ENCODE data around the gene ITGAV. TPM values are rescaled to one million over a fixed set of nuclear protein-coding genes. Genes with fewer than 3 reads are reported as not detected.

ITGAV gene
- total RNA-seq, 1 donor from 2014 or later = 67.0 TPM

GRCh38 chr2:186590759-186591505, 1.1 kb downstream of the ITGAV start:
- peak overlapping the region; percentile 96 for H3K27ac ChIP-seq
- DNase-seq (no peak), ATAC-seq (no peak)
- no peaks in the 10 kb centered on the region for H3K9me3 ChIP-seq
- H3K27me3 ChIP-seq = no peaks in the 10 kb centered on the region
- peak overlapping the region; percentile 73 for H3K4me3 ChIP-seq
- no peak for TF ChIP-seq CTCF (IDR thresholded peaks at IDR 0.05)
- intact Hi-C loops (cut with DNase I) = no loop called here
- no peaks in the 10 kb centered on the region for H3K36me3 ChIP-seq
- peaks cover 42% of the 10 kb centered on the region for H3K4me1 ChIP-seq

GRCh38 chr2:186591506-186591890, 1.6 kb downstream of the ITGAV start:
- H3K9me3 ChIP-seq = no peaks in the 10 kb centered on the region
- intact Hi-C loops (cut with DNase I) = no loop called here
- no peak overlapping the region for H3K27ac ChIP-seq
- ATAC-seq (no peak), DNase-seq (no peak)
- H3K4me1 ChIP-seq = peaks cover 42% of the 10 kb centered on the region
- no peaks in the 10 kb centered on the region for H3K27me3 ChIP-seq
- TF ChIP-seq CTCF (IDR thresholded peaks at IDR 0.05) = no peak
- H3K4me3 ChIP-seq = peak overlapping the region; percentile 73
- no peaks in the 10 kb centered on the region for H3K36me3 ChIP-seq

GRCh38 chr2:186592137-186592875, 2.5 kb downstream of the ITGAV start:
- ATAC-seq (no peak), DNase-seq (no peak)
- Histone ChIP-seq H3K4me1 (peaks cover 42% of the 10 kb centered on the region), H3K4me3 (peak overlapping the region; percentile 73), H3K27ac (no peak overlapping the region), H3K9me3 (no peaks in the 10 kb centered on the region), H3K27me3 (no peaks in the 10 kb centered on the region), H3K36me3 (no peaks in the 10 kb centered on the region)
- no peak for TF ChIP-seq CTCF (IDR thresholded peaks at IDR 0.05)
- intact Hi-C loops (cut with DNase I) = no loop called here

DNA sequence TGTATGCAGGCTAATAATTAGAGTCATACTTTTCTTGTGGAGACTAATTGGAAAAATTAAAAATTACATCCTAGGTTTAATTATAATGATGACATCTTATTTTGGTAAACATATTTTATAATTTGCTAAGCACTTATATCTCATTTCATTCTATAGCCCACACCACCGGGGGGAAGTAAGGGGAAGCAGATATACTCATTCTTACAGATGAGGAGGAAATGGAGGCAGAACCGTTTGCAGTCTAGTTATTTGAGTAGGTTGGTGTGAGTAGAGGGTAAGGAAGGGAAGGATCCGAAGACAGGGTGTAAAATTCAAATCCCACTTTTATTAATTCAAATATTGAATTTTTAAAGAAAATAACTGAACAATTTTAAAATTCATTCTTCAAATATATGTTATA, 3.7 kb downstream of the ITGAV start:
- TF ChIP-seq CTCF (IDR thresholded peaks at IDR 0.05) = no peak
- Histone ChIP-seq H3K4me3 (no peak overlapping the region), H3K9me3 (no peaks in the 10 kb centered on the region), H3K36me3 (no peaks in the 10 kb centered on the region), H3K27ac (no peak overlapping the region), H3K27me3 (no peaks in the 10 kb centered on the region), H3K4me1 (peaks cover 41% of the 10 kb centered on the region)
- no peak for ATAC-seq
- no peak for DNase-seq
- intact Hi-C loops (cut with DNase I) = no loop called here

DNA sequence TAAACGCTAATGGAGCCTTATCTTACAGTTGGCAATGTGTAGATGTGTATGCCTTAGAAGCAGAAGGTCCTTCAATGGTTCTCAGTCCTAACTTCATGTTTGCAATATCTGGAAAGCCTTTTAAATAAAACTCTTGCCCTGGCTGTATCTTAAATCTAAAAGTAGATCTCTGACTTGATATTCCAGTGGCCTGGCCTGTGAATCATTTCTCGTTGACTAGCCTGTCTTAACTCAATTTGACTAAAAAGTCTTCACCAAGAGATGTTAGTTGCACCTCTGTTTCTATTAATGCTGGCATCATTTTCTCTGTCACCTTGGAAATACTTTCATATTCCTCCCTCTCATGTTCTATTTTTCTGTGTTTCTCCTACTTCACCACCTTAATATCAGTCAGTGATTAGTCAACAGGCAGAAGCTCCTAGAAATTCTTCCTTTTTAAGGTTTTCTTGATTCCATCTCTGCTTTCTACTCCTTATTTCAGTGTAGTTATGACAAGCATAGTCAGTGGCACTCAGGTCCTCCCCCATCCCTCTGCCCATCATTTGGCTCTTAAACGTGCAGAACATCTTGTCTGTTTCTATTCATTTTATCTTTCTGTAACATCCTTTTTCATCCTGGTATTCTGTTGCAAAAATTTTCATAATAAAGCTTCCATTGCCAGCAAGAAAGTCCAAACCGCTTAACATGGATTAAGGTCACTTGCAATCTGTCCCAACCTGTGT, 4.3 kb downstream of the ITGAV start:
- no peak for TF ChIP-seq CTCF (IDR thresholded peaks at IDR 0.05)
- Histone ChIP-seq H3K36me3 (no peaks in the 10 kb centered on the region), H3K9me3 (no peaks in the 10 kb centered on the region), H3K27ac (no peak overlapping the region), H3K4me1 (peaks cover 35% of the 10 kb centered on the region), H3K27me3 (no peaks in the 10 kb centered on the region), H3K4me3 (no peak overlapping the region)
- intact Hi-C loops (cut with DNase I) = no loop called here
- no peak for ATAC-seq
- no peak for DNase-seq
